D721Med (cell line): Measurements from ENCODE around the gene GGT5.

Experiments
- DNase-seq: peaks from one replicate; pipeline ENCODE4 v3.0.0; 2011; ENCODE audit warnings: low spot score; ENCODE audit not compliant: insufficient read length
- FAIRE-seq: peaks from 2 replicates; lab custom pipeline; 2011; peaks lifted over from hg19 to GRCh38; lab: Jason Lieb, UNC
- CTCF ChIP-seq: IDR thresholded peaks from 2 replicates; pipeline ENCODE4 v1.5.1; 2012; ENCODE audit warnings: mild to moderate bottlenecking, control low read depth; ENCODE audit not compliant: insufficient read depth; ENCODE audit errors: missing control alignments

GGT5 gene

GRCh38 chr22:24181996-24182899, 62.6 kb downstream of the GGT5 start:
- no peak for TF ChIP-seq CTCF
- FAIRE-seq (no peak), DNase-seq (no peak)

- DNase-seq (no peak), FAIRE-seq (no peak)
- no peak for TF ChIP-seq CTCF
Observed at GRCh38 chr22:24181088-24181995, 63.5 kb downstream of the GGT5 start, which contains the start of gene SUSD2. TSS of gene SUSD2 (plus strand) at chr22:24181487. CDS start at chr22:24181520, 33 bp downstream.

GRCh38 chr22:24180316-24181087, 64.4 kb downstream of the GGT5 start:
- FAIRE-seq (no peak), DNase-seq (no peak)
- TF ChIP-seq CTCF: no peak

GRCh38 chr22:24179478-24180210, 65.2 kb downstream of the GGT5 start:
- DNase-seq: no peak
- no peak for TF ChIP-seq CTCF
- no peak for FAIRE-seq

- TF ChIP-seq CTCF: peak; percentile 26
- DNase-seq: no peak
- no peak for FAIRE-seq
Observed at GRCh38 chr22:24178502-24179440, 66.1 kb downstream of the GGT5 start.
